SH-SY5Y (cell line): ENCODE measurements around the gene PTPN6.

Experiments used
- GATA2 ChIP-seq: IDR thresholded peaks from 2 replicates; pipeline ENCODE4 v1.6.1; 2011; ENCODE audit warnings: mild to moderate bottlenecking, low read depth, low read length
- GATA3 ChIP-seq: IDR thresholded peaks from 2 replicates; pipeline ENCODE4 v1.6.1; 2011; ENCODE audit warnings: low read depth, mild to moderate bottlenecking, low read length, moderate library complexity

- TF ChIP-seq GATA3 (no peak), GATA2 (no peak)
Measured at GRCh38 chr12:6917491-6918231, 33.5 kb upstream of the PTPN6 start.
